Fibroblast of the aortic adventitia (primary cell): ENCODE data around the gene CAP2. TPM values are rescaled to one million over a fixed set of nuclear protein-coding genes. Genes with fewer than 3 reads are reported as not detected.

Source experiments
- DNase-seq: peaks from one replicate; pipeline ENCODE4 v3.0.0-alpha.2; 2010; ENCODE audit warnings: low read depth
- H3K4me3 ChIP-seq: 2 replicates; pipeline ENCODE4 v1.5.1; 2011; ENCODE audit warnings: low read depth, mild to moderate bottlenecking, control low read depth, low read length, moderate library complexity
- CTCF ChIP-seq: IDR thresholded peaks from 2 replicates; pipeline ENCODE4 v1.5.1; 2011; ENCODE audit warnings: mild to moderate bottlenecking, low read length, control low read depth, inconsistent platforms; ENCODE audit not compliant: insufficient read depth
- total RNA-seq: library from RNA; depleted of rRNA; stranded (reverse); fragments of >200 nt; gene quantifications from 2 replicates; pipeline ENCODE4 v1.2.3, GENCODE V29; 2012; ENCODE audit warnings: low replicate concordance

Gene CAP2
- total RNA-seq, 1 donor = 8.7 TPM

GRCh38 chr6:17355404-17355774 is 38.0 kb upstream of the CAP2 start:
- no peak for DNase-seq
- no peak overlapping the region for H3K4me3 ChIP-seq
- no peak for TF ChIP-seq CTCF

- no peak overlapping the region for H3K4me3 ChIP-seq
- no peak for DNase-seq
- no peak for TF ChIP-seq CTCF
These were observed 34.9 kb upstream of the CAP2 start for GRCh38 chr6:17358515-17358914.

GRCh38 chr6:17360564-17360963 is 32.8 kb upstream of the CAP2 start:
- no peak for TF ChIP-seq CTCF
- no peak for DNase-seq
- H3K4me3 ChIP-seq = no peak overlapping the region

- no peak for TF ChIP-seq CTCF
- DNase-seq = peak; percentile 36
- no peak overlapping the region for H3K4me3 ChIP-seq
These were observed 32.4 kb upstream of the CAP2 start for GRCh38 chr6:17361013-17361412.

- TF ChIP-seq CTCF = no peak
- H3K4me3 ChIP-seq = no peak overlapping the region
- no peak for DNase-seq
These were observed 27.4 kb upstream of the CAP2 start for GRCh38 chr6:17365961-17366360.

- TF ChIP-seq CTCF = no peak
- DNase-seq = no peak
- H3K4me3 ChIP-seq = no peak overlapping the region
These were observed 25.5 kb upstream of the CAP2 start for GRCh38 chr6:17367868-17368267.

- no peak for TF ChIP-seq CTCF
- H3K4me3 ChIP-seq = no peak overlapping the region
- peak; percentile 58 for DNase-seq
These were observed 11.8 kb upstream of the CAP2 start for GRCh38 chr6:17381424-17382147.
